DND-41 (cell line): ENCODE measurements around the gene SAMD4A.

Source experiments
- CTCF ChIP-seq: IDR thresholded peaks from 2 replicates; pipeline ENCODE4 v1.5.1; 2012; ENCODE audit warnings: borderline replicate concordance, low read length, moderate library complexity, mild to moderate bottlenecking; ENCODE audit not compliant: poor library complexity, severe bottlenecking; ENCODE audit errors: extremely low read depth
- EZH2 ChIP-seq: IDR thresholded peaks from 3 replicates; pipeline ENCODE4 v1.6.1; 2012; ENCODE audit warnings: borderline replicate concordance, low read depth, mild to moderate bottlenecking, moderate library complexity, low read length, inconsistent platforms; ENCODE audit not compliant: severe bottlenecking

GRCh38 chr14:54807428-54807827 lies 240.5 kb downstream of the SAMD4A start:
- no peak for TF ChIP-seq CTCF
- TF ChIP-seq EZH2 = no peak
